NCI-H1105 (cell line): ENCODE data around the gene NPC1.
"Not testable (repeated sequence)": the region's sequence is repeated elsewhere in the genome, so short reads cannot be mapped to it uniquely, and the experiment has no call there.

ENCODE experiments used
- DNase-seq: peaks from one replicate; lab custom pipeline; 2025; lab: John Stamatoyannopoulos, UW

Gene NPC1

DNA sequence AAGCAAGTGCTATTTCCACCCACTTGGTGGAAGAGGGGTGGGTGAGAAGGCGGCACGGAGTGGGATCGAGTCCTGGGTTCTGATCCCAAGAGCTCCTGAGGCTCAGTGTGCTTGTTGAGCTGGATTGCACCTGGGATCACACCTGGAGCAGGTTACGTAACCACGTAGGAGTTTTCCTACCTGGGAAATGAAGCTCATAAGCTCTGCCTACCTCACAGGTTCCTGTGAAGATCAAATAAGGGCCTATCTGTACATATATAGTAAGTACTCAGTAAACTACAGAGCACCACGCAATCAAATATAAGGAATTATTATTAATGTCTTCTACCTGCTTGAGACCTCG is 11.0 kb downstream of the NPC1 start:
- no peak for DNase-seq

DNA sequence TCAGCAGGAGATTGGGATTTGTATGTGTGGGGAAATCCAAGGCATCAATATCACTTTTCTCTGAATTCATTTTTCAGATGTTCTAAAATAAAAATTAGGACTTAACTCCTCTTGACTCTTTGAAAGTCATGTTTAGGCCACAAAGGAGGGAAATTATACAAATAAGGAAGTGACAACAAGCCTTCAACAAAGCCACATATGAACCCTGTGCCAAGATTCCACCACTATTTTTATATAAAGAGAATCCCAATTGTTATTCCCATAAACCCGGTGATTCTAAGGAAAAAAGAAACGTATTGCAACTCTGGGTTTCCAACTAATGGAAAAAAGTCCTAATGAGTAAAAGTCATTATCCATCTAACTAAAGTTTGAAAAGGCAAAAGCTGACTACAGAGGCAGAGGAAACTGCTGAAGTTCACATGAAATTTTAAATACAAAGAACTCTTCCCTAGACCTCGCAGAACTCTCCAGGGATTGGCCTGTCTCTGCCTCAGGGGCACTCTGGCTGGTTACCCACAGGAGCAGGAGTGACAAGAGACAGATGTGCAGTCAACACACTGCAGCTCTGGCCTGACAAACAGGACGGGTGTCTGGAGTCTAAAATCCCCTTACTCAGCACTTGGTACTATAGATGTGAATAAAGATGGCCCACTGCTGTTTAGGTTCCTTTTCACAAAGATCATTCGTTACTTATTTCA is 11.5 kb downstream of the NPC1 start:
- DNase-seq, result no peak

GRCh38 chr18:23573626-23574431 is 12.5 kb downstream of the NPC1 start:
- no peak for DNase-seq

- DNase-seq, result no peak
Observed at GRCh38 chr18:23573020-23573419, 13.3 kb downstream of the NPC1 start.

DNA sequence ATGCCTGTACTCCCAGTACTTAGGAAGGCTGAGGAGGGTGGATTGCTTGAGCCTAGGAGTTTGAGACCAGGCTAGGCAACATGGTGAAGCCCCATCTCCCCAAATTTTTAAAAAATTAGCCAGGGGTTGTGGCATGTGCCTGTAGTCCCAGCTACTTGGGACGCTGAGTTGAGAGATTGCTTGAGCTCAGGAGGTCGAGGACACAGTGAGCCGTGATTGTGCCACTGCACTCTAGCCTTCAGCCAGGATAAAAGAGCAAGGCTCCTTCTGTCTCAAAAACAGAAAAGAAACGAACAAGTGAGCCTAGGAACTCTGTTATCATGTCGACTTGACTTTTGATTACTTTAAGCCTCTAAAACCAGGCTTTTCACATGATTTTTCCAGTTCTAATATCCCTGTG is 13.7 kb downstream of the NPC1 start:
- no peak for DNase-seq

DNA sequence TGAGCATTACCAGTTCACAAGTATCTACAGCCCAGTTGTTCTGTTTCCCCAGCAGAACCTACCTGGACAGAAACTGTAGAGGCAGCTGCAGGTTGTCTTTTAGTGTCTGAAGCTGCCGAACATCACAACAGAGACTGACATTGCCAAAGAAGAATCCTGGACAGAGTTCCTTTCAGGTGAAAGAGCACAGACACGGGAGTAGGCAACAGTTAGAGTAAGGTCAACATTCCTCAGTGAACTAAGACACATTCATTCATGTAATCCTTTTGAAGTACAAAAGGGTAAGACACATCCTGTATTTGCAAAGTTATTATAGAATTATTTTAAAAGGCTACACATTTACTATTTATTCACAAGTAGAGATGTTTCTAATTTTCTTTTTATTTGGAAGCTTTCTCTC is 14.3 kb downstream of the NPC1 start:
- DNase-seq, result no peak

- no peak for DNase-seq
Observed at GRCh38 chr18:23570912-23571504, 15.3 kb downstream of the NPC1 start.

DNA sequence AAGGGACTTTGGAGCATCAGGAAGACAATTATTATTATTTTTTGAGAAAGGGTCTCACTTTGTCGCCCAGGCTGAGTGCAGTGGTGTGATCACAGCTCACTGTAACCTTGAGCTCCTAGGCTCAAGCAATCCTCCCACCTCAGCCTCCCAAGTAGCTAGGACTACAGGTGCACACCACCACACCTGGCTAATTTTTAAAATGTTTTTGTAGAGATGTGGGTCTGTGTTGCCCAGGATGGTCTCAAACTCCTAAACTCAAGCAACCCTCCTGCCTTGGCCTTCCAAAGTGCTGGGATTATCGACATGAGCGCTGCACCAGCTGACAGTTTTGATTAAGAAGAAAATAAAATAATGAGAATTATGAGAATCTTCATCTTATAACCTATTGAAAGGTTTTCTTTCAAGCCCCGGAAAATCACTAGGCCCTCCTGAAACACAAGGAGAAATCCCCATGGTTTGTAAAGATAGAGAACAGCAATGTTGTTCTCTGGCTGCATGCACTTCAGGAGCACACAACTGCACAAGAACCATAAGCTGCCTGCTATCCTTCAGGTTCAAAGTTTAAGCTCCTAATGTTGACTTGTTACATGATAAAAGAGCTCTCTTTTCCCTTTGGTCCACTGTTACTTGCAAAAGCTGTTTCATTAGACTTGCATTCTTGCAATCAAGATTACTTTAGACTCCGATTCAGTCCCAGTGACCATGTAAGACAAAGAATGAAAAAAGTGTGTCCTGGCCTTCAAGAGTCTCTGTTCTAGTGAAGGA is 16.8 kb downstream of the NPC1 start:
- DNase-seq, result no peak

DNA sequence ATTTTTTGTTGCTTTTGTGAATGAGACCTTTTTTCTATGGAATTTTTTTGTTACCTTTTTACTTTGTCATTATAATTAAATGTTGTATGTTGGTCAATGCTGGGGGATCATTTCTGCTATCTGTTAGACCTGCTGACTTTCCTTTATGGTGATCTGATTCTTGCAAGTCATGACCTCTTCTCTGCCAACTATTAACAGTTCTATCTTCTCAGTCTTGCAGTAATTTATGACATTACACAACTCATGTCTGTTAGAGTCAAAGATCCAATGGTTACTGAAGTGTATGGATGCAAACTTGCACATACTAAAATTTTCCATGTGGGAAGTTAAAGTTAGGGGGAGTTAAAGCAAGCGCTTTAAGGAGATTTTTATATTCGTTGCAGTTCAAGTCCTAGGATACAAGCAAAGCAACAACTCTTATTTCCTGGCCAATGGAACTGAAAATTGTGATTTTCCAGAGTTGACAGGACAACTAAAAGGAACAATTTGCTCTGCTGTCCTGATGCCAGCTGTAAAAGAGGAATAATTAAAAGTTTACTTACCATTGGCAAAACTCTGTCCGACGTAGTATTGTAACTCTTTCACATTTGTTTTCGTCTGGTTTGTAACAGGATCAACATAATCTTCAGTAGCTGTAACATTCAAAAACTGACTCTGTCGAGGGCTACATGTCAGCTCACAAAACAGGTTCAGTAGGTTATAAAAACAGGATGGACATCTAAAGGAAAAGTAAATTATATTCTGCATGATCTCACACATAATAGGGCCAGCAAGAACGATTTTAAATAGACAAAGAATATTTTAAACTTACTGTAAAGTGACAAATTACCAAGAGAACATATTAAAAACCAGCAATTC is 17.8 kb downstream of the NPC1 start:
- no peak for DNase-seq

- no peak for DNase-seq
Observed at GRCh38 chr18:23567671-23568070, 18.6 kb downstream of the NPC1 start.

GRCh38 chr18:23565916-23566547 is 20.3 kb downstream of the NPC1 start:
- DNase-seq, result no peak

DNA sequence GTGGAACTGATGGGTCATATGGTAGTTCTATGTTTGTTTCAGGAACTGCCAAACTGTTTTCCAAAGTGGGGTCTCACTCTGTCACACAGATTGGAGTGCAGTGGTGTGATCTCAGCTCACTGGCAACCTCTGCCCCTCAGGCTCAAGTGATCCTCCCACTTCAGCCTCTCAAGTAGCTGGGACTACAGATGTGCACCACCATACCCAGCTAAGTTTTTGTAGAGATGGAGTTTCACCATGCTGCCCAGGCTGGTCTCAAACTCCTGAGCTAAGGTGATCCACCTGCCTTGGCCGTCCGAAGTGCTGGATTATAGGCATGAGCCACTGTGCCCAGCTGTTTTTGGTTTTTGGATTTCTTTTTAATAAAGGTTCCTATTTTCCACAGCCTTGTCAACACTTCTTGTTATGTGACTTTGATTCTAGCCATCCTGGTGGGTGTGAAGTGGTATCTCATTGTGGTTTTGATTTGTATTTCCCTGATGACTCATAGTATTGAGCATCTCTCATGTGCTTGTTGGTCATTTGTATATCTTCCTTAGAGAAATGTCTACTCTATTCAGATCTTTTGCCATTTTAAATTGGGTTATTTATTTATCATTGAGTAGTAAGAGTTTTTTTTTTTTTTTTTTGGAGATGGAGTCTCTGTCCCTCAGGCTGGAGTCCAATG is 22.8 kb downstream of the NPC1 start:
- DNase-seq, result no peak

- no peak for DNase-seq
Observed at GRCh38 chr18:23560186-23560585, 26.1 kb downstream of the NPC1 start.

- DNase-seq, result not testable (repeated sequence)
Observed at GRCh38 chr18:23557511-23557910, 28.8 kb downstream of the NPC1 start.

GRCh38 chr18:23556145-23556780 is 30.0 kb downstream of the NPC1 start:
- no peak for DNase-seq

GRCh38 chr18:23553887-23554286 is 32.4 kb downstream of the NPC1 start:
- no peak for DNase-seq

GRCh38 chr18:23552505-23552904 is 33.8 kb downstream of the NPC1 start:
- no peak for DNase-seq

DNA sequence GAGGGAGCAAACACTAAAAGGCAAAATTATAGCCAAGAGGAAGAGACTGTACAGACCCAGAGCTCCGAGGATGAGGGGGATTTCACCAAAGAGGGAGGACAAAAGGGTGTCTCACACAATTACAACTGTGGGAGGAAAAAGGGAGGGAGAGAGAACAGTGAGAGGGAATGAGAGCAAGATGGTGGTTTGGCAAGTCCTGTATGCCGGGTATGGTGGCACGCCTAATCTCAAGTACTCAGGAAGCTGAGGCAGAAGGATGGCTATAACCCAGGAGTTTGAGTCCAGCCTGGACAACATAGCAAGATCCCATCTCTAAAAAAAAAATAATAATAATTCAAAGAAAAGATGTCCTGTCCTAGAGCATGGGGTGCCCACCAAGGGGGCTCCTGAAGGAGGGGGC is 34.3 kb downstream of the NPC1 start:
- no peak for DNase-seq

- DNase-seq, result no peak
Observed at GRCh38 chr18:23550898-23551297, 35.4 kb downstream of the NPC1 start.

GRCh38 chr18:23548719-23549118 is 37.6 kb downstream of the NPC1 start:
- no peak for DNase-seq
